Measurements from ENCODE around the gene MTFR1L.
A peak's percentile ranks its signal among the peaks of the same experiment; 100 is the strongest.

MTFR1L gene

GRCh38 chr1:25819491-25820246 lies at the start of gene MTFR1L:
TSS of gene MTFR1L (plus strand) at chr1:25819954. CDS start at chr1:25823105, 3,151 bp downstream.
- DNase-seq, result peak; percentile 66

DNA sequence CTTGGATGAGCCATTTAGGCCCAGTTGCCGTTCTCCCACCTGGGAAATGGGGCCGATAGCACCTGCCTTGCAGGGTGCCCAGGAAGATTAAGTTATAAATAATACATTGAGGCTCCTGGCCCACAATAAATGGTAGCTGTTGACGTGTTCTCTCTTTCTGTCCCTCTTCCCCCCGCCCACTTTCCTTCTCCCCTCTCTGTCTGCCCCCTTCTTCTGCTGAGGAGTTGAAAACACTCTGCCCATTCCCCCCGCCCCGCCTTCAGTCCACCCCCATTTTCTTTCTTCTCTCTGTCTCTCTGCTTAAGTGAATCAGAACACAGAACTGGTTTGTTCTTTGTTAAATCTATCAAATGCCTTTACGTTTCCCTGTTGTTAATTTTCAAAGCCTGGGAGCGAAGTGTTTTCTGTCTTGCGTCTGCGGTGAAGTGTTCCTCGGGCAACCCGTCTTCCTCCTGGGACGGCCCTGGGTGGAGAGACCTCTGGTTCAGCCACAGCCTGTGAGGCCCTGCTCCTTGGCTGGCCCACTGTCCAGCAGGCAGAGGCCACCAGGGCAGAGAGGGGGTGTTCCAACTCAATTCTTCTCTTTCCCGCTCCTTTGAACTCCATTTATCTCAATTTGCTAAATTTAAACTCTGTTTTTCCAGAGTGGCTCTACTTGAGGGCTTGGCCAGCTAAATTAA lies 49.1 kb upstream of the MTFR1L start:
- no peak for DNase-seq

DNA sequence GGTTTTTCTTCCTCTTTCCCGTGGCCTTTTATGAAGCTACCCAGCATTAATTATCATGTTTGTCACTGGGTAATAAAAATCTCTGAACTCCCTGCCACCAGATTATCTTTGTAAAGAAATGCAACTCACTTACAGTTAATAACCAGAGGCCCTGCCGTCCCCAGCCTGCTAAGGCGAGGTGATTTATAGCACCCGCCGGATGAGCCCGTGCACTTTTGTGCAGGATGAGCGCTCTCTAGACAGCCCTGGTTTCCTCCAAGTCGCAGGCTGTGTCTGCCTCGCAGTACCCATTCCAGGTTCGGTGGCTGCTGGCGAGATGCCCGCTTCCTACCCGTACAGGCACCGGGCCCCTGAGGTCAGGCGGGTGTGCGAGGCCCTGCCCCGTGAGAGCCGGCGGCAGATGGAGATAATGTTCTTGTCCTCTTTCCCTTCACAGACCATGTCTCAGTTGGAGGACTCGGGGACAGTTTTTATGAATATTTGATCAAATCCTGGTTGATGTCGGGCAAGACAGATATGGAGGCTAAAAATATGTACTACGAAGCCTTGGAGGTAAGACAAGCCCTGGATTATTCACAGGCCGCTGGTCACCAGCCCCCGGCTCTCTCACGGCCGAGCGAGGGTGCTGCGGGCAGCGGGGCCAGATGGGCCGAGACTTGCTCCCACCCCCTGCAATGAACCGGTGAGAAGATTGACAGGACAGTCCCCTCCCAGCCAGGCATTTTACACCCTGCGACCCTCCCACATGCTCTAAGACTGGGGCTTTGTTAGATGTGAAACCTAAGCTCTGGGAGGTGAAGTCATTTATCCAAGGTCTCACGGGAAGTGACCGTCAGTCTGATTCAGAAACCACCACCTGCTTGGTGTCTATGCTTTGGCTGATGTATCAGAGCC lies 48.3 kb upstream of the MTFR1L start:
- peak; percentile 27 for DNase-seq

- no peak for DNase-seq
Observed at GRCh38 chr1:25772164-25772563, 47.6 kb upstream of the MTFR1L start.

- no peak for DNase-seq
Observed at GRCh38 chr1:25772692-25773245, 47.0 kb upstream of the MTFR1L start.

DNA sequence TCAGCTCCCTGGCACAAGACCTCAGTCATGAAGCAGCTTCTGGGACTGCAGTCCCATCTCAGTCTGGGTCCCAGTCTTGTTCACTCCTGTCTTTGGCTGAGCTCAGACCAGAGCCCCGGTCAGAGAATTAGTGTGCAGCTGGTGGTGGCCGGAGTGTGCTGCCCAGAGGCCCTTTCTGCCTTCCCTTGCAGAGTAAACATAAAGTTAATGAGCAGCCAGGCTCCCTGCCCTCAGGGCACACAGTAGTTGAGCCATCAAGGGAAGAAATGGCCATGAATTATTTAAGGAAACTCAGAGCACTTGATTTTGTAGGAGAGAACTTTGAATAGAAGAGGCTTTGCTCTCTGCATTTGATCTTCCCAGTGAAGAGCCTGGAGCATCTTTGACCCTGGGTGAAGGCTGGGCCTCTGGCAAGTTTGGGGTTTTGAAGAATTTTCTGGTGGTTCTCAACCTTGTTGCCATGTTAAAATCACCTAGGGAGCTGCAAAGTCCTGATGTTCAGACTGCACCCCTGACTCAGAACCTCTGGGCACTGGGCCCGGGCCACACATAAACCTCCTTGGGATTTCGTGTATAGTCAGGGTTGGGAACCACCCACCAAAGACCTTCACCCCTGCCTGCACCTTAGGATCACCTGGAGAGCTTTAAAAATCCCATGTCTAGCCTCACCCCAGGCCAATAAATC lies 46.2 kb upstream of the MTFR1L start:
- DNase-seq, result no peak

DNA sequence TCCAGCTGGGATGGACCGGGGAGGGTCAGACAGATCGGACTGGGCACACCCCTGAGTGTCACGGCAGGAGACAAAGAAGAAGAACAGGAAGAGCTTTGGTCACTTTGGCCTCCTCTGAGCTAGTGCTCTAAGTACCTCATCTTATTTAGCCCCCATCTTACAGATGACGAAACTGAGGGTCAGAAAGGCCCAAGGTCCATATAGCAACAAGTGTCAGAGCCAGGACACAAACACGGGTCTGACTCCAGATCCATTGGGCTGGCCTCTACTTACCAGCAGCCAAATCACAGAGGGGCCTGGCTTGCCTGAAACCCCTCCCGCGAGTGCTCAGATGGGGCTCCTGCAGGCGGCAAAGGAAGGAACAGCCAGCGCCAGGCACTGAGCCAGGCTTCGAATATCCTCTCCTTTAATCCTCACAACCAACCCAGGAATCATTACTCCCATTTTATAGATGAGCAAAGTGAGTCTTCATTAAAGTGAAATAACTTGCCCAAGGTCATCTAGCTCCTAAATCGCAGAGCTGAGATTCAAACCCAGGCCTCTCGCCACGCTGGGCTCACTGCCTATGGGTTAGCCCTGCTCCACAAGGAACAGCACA lies 45.4 kb upstream of the MTFR1L start:
- no peak for DNase-seq

DNA sequence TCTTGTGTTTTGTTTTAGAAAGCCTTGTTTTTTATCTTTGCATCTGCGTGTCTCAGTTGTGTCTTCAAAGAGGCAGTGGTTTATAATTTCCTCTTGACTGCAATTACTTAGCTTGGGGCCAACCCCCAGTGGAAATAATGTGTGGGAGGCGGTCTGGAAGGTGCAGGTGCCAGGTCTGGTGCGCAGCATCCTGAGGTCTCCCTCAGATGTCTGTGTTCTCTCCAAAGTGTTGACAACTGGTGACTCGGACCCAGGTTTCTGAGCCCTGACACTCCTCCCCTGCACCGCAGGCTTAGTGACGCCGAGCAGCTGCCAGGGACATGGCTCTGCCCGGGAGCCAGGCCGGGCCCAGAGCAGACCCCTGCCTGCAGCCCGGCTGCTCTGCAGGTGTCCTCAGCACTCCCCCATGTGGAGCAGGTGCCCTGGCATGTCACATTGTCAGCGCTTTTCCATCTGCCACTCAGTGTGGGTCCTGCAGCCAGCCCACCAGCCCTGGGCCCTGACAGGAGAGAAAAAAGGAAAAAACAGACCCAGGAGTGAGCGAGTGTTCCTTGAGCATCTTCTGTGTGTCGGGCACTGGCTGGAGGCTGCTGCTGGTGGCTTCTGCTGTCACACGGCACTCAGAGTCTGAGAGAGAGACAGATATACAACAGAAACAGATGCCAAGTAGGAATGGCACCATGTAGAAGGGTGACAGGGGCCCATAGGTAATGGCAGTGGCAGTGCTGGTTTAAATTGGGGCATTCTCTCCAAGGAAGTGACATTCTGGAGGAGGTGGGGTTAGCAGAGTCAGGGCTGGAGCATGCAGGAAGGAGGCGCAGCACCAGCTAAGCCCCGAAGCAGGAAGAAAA lies 44.6 kb upstream of the MTFR1L start:
- no peak for DNase-seq

DNA sequence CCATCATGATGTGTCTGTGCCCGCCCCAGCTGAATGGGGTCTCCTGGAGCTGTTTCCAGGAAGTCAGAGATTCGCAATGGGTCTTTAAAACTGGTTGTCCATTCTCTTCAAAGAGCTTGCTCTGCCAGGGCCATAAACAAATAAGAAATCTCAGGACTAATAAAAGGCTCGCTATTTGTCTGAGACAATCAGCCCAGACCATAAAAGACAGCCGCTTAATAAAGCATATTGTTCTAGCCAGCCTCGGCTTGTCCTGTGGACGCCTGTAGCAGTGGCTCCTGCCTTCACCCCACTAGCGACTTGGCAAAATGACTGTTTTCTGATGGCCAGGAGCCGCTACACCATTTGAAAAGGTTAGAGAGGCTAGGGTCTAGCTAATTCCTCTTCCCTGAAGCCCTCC lies 40.4 kb upstream of the MTFR1L start:
- no peak for DNase-seq

- no peak for DNase-seq
Observed at GRCh38 chr1:25779894-25780293, 39.9 kb upstream of the MTFR1L start.

GRCh38 chr1:25780318-25781129 lies 39.2 kb upstream of the MTFR1L start:
- DNase-seq, result no peak

DNA sequence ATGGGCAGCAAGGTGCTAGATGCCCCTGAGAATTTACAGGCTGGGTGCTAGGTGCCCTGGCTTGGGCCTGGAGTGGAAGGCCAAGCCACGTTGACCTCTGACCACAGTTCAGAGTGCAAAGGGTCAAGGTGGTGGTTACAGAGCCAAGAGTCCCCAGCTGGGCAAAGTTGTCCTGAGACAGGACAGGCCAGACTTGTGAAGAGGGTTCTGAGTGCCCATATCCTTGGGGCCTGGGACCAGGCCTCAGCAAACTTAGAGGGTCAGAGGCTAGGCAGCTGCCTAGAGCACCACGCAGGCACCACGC lies 38.7 kb upstream of the MTFR1L start:
- no peak for DNase-seq

- no peak for DNase-seq
Observed at GRCh38 chr1:25782608-25783201, 37.0 kb upstream of the MTFR1L start.

DNA sequence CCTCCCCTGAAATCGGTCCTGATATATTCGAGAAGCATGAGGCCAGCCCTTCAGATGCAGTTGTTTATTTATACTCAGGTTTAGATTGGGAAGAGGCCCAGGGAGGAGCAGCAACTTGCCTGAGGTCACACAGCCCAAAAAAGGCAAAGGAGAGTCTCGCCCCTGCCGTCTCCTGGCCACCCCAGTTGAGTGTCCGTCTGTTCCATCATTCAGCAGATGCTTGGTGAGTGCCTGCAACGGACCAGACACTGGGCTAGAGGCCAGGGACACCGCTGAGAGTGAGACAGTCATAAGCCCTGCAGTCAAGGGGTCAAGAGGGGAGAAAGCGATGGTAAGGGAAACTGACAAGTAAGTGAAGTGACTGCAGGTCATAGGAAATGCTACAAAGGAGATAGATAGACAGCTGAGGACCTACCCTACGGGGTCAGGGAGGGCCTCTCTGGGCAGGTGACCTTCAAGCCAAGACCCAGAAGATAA lies 35.1 kb upstream of the MTFR1L start:
- DNase-seq, result no peak

GRCh38 chr1:25785333-25786067 lies 34.3 kb upstream of the MTFR1L start:
- no peak for DNase-seq

- peak; percentile 30 for DNase-seq
Observed at GRCh38 chr1:25786887-25787759, 32.6 kb upstream of the MTFR1L start.

DNA sequence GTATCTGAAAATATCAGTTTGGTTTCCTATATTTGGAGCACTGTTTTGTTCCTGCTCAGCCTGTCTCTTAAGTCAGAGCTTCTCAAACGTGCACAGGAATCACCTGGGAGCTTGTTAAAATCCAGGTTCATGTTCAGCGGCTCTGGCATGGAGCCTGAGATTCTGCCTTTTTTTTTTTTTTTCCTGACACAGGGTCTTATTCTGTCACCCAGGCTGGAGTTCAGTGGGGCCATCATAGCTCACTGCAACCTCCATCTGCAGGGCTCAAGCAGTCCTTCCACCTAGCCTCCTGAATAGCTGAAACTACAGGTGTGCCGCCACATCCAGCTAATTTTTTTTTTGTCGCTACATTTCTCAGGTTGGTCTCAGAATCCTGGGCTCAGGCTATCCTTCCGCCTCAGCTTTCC lies 32.0 kb upstream of the MTFR1L start:
- DNase-seq, result no peak

GRCh38 chr1:25790472-25790871 lies 29.3 kb upstream of the MTFR1L start:
- no peak for DNase-seq

Measured in fibroblast of skin of right quadriceps (primary cell).